Nucleus accumbens (tissue), 56 donors: ENCODE results near the gene INTU.
"Not testable (repeated sequence)": the region's sequence is repeated elsewhere in the genome, so short reads cannot be mapped to it uniquely, and the experiment has no call there.

ENCODE experiments used
- DNase-seq, 56 donors: peaks; one replicate each; lab custom pipeline; 2025; lab: John Stamatoyannopoulos, UW

Gene INTU

GRCh38 chr4:127632420-127633403 is at the start of gene INTU:
Gene INTU, plus strand, starts transcription at chr4:127632957. Its CDS starts 78 bp downstream, at chr4:127633035.
- DNase-seq = peak; percentile 21 to 98 (median 90)

GRCh38 chr4:127586496-127586895 is 46.3 kb upstream of the INTU start:
- not testable (repeated sequence) for DNase-seq

- no peak for DNase-seq
Observed at GRCh38 chr4:127586922-127587571, 45.7 kb upstream of the INTU start.

GRCh38 chr4:127589153-127589552 is 43.6 kb upstream of the INTU start:
- DNase-seq = not testable (repeated sequence)

- no peak for DNase-seq
Observed at GRCh38 chr4:127598656-127599055, 34.1 kb upstream of the INTU start.

GRCh38 chr4:127601029-127601428 is 31.7 kb upstream of the INTU start:
- no peak for DNase-seq

- no peak for DNase-seq
Observed at GRCh38 chr4:127604949-127605709, 27.6 kb upstream of the INTU start.

- no peak for DNase-seq
Observed at GRCh38 chr4:127606823-127607222, 25.9 kb upstream of the INTU start.

- no peak for DNase-seq
Observed at GRCh38 chr4:127609484-127609883, 23.3 kb upstream of the INTU start.

- DNase-seq = no peak
Observed at GRCh38 chr4:127610488-127610887, 22.3 kb upstream of the INTU start.

GRCh38 chr4:127616898-127617297 is 15.9 kb upstream of the INTU start:
- no peak for DNase-seq

- no peak for DNase-seq
Observed at GRCh38 chr4:127618427-127618826, 14.3 kb upstream of the INTU start.

- peak in 3 of 56 donors; percentile 18 to 48 (median 23) for DNase-seq
Observed at GRCh38 chr4:127622621-127622920, 10.2 kb upstream of the INTU start.

GRCh38 chr4:127622921-127623796 is 9.6 kb upstream of the INTU start:
- peak in 39 of 56 donors; percentile 4 to 58 (median 27) for DNase-seq

GRCh38 chr4:127623797-127624083 is 9.0 kb upstream of the INTU start:
- DNase-seq = peak in 32 of 56 donors; percentile 2 to 78 (median 38)

- DNase-seq = no peak
Observed at GRCh38 chr4:127624173-127624572, 8.6 kb upstream of the INTU start.

GRCh38 chr4:127629371-127629770 is 3.4 kb upstream of the INTU start:
- DNase-seq = no peak

- DNase-seq = no peak
Observed at GRCh38 chr4:127630152-127630551, 2.6 kb upstream of the INTU start.

GRCh38 chr4:127631420-127631819 is 1.3 kb upstream of the INTU start:
- no peak for DNase-seq

GRCh38 chr4:127634181-127634580 is 1.4 kb downstream of the INTU start:
- no peak for DNase-seq
